Measurements from ENCODE around the gene PNPT1.
"Not testable (repeated sequence)": the region's sequence is repeated elsewhere in the genome, so short reads cannot be mapped to it uniquely, and the experiment has no call there.

PNPT1 gene

DNA sequence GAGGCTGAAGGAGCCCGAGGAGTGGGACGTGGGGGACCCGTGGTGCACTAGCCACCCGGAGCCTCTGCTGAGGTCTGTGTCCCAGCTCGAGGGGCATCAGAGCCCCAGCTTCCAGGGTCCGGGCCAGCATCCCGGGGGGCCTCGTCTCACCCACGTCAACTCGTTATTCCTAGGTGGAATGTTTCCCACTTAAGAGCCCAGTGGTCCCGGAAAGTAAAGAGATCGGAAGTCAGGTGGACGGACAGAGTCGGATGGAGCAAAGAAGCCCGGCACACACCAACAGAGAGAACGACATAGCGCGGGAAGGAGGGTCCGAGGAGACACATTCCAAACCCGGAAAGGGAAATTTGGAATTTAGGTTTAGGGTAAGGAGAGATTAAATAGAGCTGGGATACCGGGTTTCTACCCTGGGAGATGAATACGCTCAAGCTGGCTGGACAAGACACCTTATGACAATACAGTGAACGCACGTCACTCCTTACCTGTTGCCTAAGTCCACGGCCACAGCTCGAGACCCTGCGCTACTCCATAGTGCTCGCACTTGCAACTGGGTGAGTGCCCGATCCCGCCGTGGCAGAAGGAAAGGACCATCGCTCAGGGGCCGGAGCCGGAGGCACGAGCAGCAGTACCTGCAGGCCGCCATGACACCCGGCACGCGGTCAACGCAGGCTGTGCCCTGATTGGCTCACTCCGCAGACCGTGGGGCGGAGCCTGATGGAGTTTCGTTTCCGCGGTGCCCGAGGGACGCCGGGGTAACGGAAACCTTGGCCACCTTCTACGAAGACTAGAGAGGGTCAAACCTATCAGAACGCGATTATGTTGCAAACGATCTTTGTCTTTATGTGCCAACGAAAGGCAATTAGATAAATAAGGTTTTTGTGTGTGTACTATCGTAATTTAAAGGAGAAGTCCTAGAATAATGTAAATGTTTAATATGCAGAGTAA, at the start of gene PNPT1:
TSS of gene PNPT1 (minus strand) at position 664 of the 945 bp plus-strand sequence. CDS start at position 643, 21 bp downstream.
- peak; percentile 87 for DNase-seq

DNA sequence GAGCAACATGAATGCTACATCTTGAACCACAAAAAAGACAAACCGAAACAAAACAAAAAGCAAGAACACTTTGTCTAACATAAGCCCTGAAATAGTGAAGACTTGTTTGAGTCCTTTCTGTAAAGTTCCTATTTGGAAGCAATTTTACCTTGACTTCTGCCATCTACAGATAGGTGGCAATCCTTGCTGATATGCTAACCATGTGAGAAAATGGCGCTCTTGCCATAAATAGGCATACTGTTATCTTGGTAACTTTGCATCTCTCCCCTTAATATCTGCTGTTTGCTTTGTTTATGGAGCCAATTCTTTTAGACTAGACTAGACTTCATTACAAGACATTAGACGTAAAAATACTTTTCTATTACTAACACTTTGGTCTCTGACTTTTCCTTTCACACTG, 49.4 kb upstream of the PNPT1 start:
- DNase-seq: no peak

DNA sequence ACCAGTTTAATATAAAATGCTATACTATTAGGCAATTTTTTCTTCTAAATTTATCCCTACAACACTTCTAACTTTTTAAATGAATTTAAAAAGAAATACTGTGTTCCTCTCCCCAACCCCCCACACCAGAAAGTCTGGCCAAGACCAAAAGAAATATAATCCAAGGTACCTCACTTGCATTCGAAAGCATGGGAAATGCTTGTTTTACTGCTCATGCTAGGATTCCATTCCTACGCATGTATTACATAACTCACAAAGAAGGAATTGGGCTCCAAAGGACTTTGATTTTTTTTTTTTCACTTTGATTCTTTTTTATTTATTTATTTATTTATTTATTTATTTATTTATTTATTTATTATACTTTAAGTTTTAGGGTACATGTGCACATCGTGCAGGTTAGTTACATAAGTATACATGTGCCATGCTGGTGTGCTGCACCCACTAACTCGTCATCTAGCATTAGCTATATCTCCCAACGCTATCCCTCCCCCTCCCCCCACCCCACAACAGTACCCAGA, 42.4 kb upstream of the PNPT1 start:
- not testable (repeated sequence) for DNase-seq

DNA sequence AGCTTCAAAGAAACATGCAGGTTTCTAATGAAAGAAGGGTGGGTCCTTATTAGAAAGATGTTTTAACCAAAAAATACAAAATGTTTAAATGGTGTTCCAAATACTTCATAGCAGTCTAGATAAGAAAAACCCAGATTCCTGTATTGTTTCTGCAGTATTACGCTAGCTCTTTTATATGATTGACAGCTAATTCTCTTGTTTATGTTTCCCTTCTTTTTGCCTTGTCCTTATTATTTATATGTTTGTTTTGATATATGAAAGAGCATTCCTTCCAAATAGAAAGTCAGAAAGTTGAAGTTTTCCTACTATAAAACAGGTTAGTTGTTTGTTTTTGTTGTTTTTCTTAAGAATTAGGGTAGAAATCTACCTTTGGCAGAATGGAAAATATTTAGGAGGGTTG, 41.1 kb upstream of the PNPT1 start:
- no peak for DNase-seq

DNA sequence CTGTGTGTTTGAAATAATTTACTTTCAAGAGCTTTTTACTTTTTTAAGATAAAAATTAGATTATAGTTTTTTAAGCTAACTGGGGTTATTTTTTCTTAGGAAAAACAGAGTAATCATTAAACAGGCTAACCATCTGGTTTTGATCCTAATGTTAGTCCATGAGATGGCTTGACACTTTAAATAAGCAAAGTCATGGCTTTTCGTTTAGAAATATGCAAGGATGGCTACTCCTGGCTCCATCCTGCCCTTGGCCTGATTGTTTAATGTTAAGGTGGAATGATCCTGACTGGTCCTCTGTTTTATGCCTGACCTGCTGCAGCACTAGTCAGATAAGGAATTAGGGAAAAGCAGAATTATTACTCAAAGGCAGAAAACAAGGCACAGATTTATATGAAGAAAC, 39.7 kb upstream of the PNPT1 start:
- no peak for DNase-seq

DNA sequence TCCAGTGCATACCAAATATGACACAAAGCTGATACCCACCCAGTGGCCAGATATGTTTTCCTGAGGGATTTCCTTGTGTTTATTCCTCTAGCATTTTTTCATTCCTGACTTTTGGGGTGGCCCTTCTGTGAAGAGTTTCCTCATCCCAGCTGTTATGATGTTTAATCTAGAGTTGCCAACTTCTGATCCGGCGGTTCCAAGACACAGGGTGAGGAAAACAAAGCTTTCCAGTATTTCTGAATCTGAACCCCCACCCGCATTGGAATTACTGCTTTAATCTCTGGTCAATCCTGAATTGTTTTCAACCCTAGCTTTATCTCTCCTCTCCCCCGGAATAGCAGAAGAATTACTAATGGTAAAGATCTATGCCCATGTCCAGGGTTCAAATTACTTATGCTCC, 39.2 kb upstream of the PNPT1 start:
- no peak for DNase-seq

DNA sequence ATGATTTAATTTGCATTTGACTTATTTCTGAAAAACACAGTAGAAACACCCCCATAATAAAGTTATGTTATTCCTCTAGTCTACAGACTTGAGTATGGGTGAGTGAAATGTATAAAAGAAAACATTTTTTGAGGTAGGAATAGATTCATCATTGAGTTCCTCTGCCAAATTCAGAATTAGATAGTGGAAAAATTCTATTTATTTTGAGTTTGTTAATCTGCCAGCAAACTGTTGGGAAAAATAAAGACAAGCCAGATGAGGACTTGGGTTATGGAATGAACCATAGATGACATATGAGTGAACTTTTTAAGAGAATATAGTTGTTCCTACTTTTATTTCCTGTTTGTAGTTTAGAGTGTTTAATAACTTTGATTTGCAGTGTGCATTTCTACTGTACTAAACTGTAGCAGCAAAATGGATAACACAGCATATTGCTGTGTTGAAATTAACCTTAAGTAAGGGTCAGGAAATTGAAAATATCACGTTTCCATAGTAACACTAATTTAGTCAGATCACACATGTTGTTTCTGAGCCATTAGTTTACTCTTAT, 35.6 kb upstream of the PNPT1 start:
- no peak for DNase-seq

DNA sequence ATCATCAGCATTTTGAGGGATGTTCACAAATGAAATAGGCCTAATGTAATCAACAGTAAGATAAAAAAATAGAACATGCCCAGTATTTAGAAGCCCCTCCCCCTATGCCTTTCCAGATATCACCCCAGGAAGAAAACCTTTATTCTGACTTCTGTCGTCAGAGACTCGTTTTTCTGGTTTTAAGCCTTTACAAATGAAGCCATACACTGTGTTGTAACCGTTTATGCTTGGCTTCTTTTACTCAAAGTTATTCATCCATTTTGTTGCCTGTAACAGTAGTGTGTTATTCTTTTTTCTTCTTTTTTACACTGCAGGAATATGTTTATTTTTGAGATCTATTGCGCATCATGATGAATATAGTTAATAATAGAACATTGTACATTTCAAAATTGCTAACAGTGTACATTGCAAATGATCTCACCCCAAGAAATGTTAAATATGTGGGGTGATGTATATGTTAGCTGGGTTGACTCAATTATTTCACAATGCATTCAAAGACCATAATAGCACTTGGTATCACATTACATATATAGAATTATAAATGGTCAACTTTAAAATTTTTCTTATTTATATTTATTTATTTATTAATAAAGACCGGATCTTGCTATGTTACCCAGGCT, 28.1 kb upstream of the PNPT1 start:
- no peak for DNase-seq

DNA sequence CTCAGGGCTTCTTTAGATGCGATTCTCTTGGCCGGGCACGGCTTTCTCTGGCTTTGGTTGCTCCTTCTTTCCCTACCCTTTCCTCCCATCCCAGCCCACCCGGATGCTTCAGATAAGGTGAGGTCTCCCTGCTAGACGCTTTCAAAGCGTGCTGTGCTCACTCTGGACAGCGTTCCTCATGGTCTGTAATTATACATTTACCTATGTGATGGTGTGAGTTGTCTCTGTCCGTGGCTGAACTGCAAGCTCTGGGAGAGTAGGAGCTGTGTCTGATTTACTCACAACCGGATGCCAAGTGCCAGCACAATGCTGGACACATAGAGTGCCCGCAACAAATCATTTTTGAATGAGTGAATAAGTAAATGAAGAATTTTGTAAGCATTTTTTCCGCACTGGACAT, 26.8 kb upstream of the PNPT1 start:
- no peak for DNase-seq

DNA sequence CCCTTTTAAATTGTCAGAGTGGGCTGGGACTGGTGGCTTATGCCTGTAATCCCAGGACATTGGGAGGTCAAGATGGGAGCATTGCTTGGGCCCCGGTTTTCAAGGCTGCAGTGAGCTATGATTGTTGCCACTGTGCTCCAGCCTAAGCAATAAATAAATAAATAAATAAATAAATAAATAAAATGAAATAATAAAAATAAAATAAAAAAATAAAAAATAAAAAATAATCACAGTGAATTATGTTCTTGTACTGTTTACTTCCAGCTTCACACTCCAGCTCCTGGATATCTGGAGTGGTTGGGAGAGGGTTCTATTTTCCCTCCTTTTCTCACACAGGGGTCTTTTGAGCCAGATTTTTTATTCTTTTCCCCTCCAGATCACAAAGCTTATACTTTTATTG, 26.2 kb upstream of the PNPT1 start:
- no peak for DNase-seq

DNA sequence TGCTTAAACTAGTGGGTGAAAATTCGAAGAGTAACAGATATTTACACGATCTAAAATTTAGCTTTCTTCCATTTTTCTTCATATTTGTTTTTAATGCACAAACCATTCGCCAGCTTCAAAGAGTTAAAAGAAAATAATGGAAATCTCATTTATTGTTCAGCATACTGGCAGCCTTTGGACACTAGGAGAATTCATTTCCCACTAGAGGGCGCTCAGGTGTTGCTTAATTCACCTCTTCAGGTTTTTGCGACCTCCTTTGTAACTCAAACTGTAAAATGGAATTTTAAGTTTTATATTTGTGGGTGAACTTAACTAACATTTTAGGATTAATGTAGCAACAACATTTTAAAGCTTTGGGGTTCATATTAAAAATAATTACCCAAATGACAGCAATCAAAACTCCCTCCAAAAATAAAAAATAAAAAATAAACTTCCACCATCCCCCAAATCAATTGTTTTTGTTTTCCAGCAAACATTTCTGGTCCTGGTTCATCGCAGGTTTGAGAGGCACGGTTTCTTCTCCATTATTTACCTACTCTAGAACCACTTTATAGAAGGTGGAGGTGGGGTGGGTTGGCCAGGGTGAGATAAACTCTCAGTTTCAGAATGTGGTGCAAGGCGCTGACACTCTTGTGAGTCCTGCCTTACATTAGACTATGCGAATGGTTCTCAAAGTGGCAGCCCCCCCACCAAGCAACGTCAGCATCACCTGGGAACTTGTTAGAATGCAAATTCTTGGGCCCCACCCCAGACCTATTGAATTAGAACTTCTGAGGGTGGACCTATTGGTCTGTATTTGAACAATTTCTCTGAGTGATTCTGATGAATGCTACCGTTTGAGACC, 24.7 kb upstream of the PNPT1 start:
- peak; percentile 25 for DNase-seq

DNA sequence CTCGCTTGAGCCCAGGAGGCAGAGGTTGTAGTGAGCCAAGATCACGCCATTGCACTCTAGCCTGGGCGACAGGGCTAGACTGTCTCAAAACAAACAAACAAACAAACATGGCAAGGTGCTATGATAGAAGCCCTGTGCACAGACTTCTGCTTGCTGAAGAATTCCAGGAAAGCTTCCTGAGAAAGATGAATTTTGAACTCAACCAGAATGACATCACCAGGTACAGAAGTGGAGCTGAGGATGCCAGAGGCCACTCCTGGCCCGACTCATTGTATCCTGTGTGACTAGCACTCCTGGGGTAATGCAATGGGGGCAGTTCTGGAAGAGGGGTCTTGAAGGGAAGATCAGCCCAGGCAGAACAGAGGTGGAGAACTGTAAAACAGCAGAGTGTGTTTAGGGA, 22.0 kb upstream of the PNPT1 start:
- DNase-seq: no peak

DNA sequence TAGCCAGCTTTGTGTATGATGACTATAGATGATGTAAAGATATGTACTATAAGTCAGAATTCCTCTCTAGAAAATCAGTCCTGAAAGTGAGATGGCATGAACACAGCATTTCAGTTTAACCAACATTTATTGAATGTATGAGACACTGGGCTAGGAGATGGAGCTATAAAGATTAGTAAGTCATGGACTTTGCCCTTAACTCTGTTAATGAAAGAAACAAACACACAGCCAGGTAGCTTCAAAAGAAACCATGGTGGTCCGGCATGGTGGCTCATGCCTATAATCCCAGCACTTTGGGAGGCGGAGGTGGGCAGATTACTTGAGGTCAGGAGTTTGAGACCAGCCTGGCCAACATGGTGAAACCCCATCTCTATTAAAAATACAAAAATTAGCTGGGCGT, 21.5 kb upstream of the PNPT1 start:
- not testable (repeated sequence) for DNase-seq

DNA sequence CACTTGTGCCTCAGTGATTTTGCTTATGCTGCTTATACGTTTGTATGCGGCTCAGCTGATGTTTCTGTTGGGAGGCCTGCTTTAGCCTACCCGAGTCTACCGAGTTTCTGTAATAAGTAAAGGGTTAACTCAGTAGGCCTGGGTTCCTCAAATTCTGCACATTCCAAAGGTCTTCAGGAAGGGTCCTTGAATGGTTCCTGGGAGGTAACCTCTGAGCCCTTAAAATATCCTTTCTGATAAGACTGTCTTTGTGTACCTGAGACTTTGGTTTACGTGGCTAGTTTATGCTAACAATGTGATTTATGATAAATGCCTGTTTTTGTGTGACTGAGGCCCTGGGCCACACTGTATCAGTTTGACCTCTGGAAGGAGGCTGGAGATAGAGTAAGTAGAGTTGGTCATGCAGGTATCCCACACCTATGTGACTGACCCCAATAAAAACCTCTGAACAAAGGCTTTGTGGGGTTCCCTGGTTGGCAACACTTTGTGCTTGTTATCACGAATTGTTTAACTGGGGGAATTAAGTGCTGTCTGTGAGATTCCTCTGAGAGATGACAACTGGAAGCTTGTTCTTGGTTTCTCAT, 18.9 kb upstream of the PNPT1 start:
- DNase-seq: no peak

DNA sequence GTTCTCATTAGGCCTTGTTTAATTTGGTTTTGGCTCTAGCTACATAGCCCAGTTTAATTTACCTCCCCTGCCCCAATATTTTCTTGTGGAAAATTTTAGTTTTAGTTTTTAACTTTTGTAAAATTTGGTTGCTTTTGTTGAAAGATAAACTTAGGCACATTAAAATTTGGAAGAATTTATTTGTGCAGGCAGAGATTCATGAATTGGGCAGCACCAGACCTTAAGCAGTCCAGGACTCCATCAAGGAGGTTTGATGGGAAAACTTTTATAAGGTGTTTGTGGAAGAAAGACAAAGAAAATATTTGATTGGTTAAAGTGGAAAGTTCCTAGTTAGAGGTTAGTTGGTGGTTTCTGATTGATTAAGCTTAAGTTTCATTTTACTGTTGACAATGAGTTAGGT, 16.4 kb upstream of the PNPT1 start:
- DNase-seq: no peak

DNA sequence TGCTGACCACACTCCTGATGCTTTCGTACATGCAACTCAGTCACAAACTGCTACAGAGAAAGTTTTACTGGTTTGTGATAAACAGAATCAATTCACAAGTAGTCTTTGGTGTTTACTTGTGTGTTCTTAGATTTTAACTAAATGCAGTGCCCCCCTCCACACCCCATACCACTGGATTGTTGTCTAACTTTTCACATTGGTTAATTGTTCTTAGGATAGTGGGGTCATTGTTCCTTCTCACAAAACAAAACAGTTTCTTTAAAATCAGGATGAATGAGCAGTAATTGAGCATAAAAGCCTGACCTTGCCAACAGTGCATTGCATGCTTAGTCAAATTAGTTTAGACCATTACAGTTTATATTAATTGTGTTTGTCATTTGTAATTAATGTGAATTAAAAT, 14.1 kb upstream of the PNPT1 start:
- DNase-seq: no peak

DNA sequence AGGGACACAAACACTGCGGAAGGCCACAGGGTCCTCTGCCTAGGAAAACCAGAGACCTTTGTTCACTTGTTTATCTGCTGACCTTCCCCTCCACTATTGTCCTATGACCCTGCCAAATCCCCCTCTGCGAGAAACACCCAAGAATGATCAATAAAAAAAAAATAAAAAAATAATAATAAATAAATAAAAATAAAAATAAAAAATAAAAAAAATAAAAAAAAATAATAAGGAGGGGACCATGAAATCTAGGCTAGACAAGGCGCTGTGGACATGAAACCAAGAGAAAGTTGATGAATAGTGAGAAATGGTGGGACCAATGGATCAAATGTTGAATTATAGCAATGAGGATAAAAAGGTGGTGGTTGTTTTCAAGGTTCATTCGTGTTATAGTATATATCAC, 12.6 kb upstream of the PNPT1 start:
- not testable (repeated sequence) for DNase-seq

DNA sequence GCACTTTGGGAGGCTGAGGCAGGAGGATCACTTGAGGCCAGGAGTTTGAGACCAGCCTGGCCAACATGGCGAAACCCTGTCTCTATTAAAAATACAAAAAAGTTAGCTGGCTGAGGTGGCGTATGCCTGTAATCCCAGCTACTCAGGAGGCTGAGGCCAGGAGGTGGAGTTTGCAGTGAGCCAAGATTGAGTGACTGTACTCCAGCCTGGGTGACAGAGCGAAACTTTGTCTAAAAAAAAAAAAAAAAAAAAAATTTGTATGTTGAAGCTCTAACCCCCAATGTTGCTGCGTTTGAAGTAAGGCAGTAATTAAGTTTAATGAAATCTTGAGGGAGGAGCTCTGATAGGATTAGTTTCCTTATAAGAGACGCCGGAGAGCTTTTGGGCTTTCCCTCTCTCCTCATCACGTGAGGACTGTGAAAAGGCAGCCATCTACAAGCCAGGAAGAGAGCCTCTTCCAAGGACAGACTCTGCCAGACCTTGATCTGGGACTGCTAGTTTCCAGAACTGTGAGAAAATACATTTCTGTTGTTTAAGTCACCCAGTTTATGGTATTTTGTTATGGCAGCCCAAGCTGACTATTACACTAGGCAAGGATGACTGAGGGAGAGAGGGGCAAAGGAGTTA, 11.5 kb upstream of the PNPT1 start:
- DNase-seq: no peak

DNA sequence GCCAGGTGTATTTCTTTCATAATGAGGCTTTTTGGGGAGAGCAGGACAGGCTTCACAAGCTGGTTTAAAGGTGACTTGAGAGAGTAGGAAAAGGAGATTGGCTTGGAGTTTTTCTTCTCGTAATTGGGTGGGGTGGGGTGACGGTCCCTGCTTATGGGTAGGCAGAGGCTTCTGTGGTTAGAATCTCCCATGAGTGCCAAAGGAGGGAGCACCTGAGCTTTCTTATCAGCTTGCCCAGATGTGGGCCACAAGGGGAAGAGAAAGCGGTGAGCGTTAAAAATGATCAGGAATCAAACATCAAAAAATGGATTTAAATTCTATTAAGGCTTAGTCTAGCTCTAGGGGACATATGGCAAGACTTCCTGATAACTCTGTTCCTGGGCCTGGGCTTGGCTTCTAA, 9.7 kb upstream of the PNPT1 start:
- no peak for DNase-seq

DNA sequence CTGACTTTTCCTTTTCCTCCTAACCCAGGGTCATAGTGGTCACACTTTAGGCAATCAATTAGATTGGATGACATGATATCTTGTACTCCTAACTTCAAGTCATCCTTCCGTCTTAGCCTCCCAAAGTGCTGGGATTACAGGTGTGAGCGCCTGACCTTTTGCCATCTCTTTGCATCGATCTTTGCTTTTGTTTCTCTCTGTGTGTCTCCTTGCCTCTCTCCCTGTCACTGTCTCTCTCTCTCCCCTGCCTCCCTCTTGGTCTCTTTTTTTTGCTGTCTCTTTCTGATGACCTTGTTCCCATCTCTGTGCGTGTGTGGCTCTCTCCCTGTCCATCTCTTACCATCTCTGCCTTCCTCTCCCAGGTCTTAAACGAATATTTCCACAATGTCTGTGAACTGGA, 904 bp downstream of the PNPT1 start:
- not testable (repeated sequence) for DNase-seq

DNA sequence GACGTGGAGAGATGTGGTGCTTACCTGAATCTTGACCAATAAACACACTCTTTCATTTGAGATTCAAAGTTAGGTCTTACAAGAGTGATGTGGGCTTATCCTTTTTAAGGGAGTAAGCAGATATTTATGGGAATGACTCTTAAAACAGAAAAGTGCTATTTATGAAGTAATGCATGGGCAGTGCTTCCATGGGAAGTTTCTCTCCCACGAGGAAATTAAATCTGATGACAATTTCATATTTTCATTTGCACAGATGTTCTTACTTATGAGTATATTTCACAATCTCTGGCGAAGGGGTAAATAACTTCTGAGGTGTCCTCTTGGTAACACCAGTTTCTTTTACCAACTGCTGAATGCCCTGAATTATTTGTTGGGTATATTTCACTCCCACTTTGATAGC, 21.0 kb downstream of the PNPT1 start:
- no peak for DNase-seq

DNA sequence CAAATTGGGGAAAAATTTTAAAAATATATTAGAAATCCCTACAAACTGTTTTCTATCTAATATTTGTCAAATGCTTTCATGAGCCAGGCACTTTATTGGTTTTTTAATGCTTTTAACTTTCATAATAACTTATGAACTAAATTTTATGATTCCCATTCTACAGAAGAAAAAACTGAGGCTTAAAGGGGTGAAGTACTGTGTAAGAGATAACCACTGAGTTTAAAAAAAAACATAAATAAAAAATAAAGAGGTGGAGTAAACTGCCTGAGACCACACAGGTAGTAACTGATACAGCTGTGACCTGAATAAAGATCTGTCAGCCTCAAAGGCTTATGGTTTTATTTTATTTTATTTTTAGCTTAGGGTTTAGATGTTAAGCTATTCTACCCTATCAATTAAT, 24.7 kb downstream of the PNPT1 start:
- no peak for DNase-seq
